GM19035 (cell line): ENCODE results near the gene SPATA16.
A peak's percentile ranks its signal among the peaks of the same experiment; 100 is the strongest.
"Not testable (repeated sequence)": the region's sequence is repeated elsewhere in the genome, so short reads cannot be mapped to it uniquely, and the experiment has no call there.

Source experiments
- ATAC-seq: cut with Tn5 transposase; IDR thresholded peaks from one replicate; pipeline ENCODE4 v1.9.1; 2021; ENCODE audit not compliant: unreplicated experiment

SPATA16 gene, protein sequence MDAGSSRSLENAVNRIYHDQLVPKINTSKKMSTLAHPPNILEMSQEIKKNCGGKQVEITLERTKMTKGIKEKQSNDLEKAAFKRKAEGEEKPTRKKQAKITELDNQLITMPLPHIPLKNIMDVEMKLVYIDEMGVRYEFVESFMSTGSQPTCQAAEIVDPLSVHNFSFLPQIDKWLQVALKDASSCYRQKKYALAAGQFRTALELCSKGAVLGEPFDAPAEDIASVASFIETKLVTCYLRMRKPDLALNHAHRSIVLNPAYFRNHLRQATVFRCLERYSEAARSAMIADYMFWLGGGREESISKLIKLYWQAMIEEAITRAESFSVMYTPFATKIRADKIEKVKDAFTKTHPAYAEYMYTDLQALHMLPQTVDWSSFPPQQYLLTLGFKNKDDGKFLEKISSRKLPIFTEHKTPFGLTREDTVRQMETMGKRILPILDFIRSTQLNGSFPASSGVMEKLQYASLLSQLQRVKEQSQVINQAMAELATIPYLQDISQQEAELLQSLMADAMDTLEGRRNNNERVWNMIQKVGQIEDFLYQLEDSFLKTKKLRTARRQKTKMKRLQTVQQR

DNA sequence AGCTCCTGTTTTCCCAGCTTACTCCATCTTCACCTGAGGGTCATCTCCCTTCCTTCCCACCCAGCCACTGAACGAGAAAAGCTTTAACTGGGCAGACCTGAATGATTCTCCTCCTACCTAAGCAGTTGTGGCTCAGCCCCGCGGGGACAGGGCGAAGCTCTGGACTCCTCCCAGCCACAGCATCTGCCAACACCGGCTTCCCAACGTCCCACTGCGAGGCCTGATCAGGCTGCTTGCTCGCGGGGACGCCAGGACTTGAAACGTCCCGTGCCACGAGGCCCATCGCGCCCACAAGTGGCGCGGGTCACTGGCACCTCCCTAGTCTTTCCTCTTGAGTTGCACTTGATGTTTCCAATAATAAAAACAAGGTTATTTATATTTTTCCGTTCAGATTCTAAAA lies at the start of gene SPATA16:
Gene SPATA16 (minus strand): TSS at position 250 of the 400 bp plus-strand sequence. CDS start 23,504 bp downstream, outside the sequence.
- no peak for ATAC-seq

GRCh38 chr3:173183022-173183421 lies 42.0 kb upstream of the SPATA16 start:
- ATAC-seq, result not testable (repeated sequence)

DNA sequence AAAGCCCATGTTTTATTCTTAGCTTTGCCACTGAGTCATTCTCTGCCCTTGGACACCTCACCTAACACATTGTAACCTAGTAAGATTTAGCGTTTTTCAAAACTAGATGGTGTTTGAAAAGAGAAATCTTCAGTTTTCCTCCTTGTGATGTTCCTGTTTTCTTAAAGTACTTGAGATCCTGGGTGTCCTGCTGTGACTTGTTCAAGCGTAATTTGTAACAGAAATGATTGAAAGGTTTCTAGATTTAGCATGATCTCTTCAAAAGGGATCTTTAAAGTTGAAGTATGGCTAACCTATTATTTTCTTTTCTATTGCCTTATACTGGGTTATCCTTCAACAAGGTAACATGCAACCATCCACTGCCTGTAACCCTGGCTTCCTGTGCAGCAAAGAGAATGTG lies 32.6 kb upstream of the SPATA16 start:
- no peak for ATAC-seq

DNA sequence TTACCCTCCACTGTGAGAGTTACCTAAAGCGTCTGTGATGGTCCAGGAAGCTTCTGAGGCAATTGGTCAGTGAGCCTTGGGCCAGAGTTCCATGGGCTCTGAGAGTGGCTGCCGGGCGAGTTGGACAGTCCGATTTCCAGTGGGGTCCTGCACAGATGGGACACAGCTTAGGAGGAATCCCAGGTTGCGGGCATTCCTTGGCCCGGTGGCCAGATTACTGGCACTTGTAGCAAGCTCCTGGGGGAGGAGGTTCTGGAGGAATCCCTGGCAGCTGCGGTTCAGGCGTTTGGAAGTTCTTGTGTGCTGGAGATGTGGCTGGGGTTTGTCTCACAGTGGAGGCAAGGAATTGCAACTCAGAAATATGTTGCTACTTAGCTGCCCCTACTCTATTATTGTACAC lies 18.1 kb upstream of the SPATA16 start:
- ATAC-seq, result not testable (repeated sequence)

- not testable (repeated sequence) for ATAC-seq
These were observed 15.5 kb upstream of the SPATA16 start for GRCh38 chr3:173156533-173156932.

GRCh38 chr3:173153631-173154030 lies 12.6 kb upstream of the SPATA16 start:
- no peak for ATAC-seq

DNA sequence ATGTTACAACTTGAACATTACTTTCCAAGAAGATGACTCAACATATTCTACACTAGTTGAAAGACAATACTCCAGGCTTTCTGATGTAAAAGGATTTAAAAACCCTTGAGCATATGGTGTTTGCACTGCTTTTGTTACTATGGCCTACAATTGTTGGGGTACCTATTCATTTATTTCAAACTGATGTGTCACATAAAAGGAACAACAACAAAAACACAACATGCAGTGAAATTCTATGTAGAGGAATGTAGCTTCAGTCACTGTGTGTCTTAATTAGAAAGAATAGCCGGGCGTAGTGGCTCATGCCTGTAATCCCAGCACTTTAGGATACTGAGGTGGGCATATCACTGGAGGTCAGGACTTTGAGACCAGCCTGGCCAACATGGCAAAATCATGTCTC lies 1.6 kb downstream of the SPATA16 start:
- no peak for ATAC-seq

- no peak for ATAC-seq
These were observed 3.0 kb downstream of the SPATA16 start for GRCh38 chr3:173138026-173138425.

DNA sequence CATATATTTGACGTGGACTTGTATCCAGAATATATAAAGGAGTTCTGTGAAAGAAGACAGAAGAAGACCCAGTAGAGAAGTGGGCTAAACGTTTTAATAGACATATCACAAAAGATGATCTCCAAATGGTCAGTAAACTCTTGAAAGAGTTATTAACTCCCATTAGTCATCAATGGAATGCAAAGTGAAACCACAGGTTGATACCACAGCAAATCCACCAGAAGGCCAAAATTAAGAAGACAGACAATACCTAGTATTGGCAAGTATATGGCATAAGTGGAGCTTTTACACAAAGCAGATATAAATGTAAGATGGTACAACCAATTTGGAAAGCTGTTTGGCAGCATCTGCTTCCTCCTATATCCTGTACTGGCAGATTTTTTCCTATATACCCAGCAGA lies 6.0 kb downstream of the SPATA16 start:
- ATAC-seq, result no peak

DNA sequence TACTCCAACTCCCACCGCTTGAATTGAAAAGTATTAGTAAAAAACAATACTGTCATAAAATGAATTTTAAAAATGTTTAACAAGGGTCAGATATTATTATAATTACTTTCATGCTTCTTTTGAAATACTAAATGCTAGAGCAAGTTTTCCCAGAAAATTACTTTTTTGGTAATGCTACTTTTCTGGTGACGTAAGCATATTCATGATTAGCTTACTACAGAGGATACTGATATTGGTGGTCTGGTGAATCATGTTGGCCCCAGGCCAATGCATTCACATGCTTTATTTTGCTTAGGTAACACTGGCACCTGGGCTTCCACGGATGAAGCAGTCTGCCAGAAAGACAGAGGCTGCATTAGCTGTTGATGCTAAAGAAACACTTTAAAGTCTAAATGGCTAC lies 12.4 kb downstream of the SPATA16 start:
- ATAC-seq, result no peak

- no peak for ATAC-seq
These were observed 29.7 kb downstream of the SPATA16 start for GRCh38 chr3:173111321-173111720.

DNA sequence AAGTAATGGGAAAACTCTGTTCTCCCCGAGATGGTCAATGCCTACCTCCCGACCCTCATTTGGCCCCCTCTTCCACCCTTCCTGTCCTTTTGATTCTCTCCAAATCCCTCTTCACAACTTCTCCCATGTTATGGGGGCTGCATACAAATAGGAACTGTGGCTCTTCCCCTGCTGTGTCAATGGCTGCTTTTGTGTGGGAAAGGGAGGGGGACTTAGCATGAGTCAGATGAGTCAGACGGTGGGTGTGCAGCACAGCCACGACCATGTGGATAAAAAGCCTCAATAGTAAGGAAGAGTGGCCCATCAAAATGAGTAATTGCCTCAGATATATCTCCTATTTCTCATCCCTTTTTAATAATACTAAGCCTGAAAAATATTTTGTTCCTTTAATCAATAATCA lies 31.9 kb downstream of the SPATA16 start:
- ATAC-seq, result no peak

DNA sequence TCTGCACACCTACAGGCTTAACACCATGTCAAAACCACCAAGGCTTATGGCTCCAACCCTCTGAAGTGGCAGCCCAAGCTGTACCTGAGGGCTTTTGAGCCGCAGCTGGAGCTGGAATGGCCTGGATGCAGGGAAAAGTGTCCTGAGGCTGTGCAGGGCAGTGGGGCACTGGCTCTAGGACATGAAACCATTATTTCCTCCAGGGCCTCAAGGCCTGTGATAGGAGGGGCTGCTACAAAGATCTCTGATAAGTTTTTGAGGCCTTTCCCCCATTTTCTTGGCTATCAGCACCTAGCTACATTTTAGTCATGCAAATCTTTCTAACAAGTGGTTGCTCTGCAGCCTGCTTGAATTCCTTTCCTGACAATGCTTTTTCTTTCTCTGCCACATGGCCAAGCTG lies 37.6 kb downstream of the SPATA16 start:
- no peak for ATAC-seq

GRCh38 chr3:173098959-173099358 lies 42.1 kb downstream of the SPATA16 start:
- ATAC-seq, result no peak

GRCh38 chr3:173096994-173097785 lies 43.8 kb downstream of the SPATA16 start:
- no peak for ATAC-seq

GRCh38 chr3:173096140-173096539 lies 44.9 kb downstream of the SPATA16 start:
- ATAC-seq, result peak; percentile 58

- no peak for ATAC-seq
These were observed 49.0 kb downstream of the SPATA16 start for GRCh38 chr3:173092038-173092437.

DNA sequence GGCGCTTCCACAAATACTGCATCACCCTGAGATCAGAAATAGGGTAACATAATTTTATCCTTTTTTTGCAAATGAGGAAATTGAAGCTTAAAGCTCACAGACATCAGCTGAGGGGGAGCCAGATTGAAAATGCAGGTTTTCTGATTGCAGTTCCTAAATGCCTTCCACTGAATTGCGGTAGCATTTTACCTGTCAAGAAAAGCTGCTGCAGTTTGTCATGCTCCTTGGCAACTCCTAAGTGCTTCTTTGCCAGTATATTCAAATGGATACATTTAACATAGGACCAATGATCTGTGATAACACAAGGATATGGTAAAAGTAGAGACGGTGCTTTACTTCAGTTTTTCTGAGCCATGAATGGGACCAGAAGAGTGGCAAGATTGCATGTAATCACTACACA lies 50.5 kb downstream of the SPATA16 start:
- no peak for ATAC-seq

GRCh38 chr3:173089283-173089682 lies 51.8 kb downstream of the SPATA16 start:
- no peak for ATAC-seq

- ATAC-seq, result no peak
These were observed 62.5 kb downstream of the SPATA16 start for GRCh38 chr3:173078525-173078924.

DNA sequence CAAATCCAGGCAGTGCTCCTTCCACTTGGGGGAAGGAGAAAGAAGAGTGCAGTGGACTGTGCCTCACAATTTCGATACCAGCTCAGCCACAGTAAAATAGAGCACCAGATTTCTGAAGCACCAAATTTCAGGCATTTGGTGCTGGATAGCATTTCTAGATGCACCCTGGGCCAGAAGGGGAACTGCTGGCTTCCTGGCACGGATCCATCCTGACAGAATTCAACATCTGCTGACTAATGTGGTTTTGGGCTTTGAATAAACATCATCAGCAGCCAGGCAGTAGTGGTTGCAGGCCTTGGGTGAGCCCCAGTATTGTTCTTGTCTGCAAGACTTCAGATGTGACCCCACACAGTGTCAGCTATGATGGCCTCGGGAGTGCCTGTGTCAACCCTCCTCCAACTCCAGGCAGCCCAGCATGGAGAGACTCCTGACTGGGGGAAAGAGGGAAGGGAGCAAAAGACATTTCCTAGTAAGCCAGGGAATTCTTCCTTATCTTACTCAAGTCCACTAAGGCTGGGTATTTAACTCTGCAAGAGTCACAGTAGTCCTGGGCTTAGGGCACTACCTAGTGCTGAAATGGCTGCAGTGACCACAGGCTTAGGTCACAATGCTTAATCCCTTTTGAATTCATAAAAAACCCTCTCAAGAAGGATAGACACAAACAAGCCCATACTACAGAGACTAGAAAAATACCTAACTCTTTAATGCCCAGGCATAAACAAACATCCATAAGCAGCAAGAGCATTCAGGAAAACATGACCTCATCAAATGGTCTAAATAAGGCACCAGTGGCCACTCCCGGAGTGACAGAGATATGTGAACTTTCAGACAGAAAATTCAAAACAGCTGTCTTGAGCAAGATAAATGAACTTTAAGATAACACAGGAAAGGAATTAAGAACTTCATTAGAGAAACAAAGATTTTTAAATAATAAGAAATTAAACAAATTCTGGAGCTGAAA lies 74.7 kb downstream of the SPATA16 start:
- ATAC-seq, result no peak
